ENCODE measurements around the gene MLEC.
"Not testable (repeated sequence)": the region's sequence is repeated elsewhere in the genome, so short reads cannot be mapped to it uniquely, and the experiment has no call there.

Gene MLEC

DNA sequence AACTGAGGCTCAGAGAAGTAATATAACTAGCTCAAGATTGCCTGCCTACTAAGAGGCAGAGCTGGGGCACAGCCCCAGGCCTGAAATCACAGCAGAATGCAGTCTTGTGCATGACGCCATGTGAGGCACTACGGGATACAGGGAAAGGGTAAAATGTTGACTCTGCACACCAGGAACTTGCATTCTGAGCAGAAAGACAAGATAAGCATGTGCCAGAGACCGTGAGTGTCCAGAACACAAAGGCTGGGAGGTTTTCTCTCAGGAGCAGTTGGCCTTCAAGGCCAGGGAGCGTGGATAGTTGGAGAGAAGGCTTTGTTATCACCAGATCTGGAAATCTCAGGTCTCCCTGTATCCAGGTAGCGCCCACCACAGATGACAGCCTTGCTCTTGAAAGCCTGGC, 23.2 kb upstream of the MLEC start:
- DNase-seq: no peak

DNA sequence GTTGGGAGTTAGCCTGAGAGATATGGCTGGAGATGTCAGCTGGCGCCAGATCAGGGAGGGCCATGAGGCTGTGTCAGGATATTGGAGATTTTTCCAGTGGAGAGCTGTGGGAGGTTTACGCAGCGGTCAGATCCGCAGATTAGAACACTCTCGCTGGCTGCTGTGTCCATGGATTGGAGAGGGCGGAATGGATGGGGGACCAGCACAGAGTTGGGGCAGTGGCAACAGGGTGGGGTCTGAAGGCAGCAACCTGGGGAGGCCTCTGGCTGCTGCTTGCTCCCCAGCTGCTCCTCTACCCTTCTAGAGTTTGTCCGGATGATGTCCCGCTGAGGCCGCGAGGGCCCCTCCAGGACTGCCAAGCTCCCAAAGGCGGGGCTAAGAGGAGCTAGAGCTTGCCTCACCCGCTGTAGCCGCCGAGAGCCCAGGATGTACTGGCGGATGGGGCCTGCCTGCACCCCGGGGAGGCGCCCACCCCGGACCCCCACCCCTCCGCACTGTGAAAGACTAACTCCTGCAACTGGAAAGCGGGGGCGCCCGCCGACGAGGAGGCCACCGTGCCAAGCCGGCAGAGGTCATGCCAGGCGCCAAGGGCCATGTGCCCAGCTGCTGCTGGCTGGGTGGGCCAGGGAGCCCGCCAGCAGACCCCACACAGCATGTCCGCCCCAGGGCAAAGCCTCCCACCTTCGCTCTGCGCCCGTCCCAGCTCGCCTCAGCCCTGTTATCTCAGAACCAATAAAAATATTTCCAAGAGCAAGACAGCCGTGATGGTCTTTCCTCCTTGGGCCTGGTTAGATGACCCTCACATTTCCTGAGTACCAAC, 20.2 kb upstream of the MLEC start:
- DNase-seq: no peak

DNA sequence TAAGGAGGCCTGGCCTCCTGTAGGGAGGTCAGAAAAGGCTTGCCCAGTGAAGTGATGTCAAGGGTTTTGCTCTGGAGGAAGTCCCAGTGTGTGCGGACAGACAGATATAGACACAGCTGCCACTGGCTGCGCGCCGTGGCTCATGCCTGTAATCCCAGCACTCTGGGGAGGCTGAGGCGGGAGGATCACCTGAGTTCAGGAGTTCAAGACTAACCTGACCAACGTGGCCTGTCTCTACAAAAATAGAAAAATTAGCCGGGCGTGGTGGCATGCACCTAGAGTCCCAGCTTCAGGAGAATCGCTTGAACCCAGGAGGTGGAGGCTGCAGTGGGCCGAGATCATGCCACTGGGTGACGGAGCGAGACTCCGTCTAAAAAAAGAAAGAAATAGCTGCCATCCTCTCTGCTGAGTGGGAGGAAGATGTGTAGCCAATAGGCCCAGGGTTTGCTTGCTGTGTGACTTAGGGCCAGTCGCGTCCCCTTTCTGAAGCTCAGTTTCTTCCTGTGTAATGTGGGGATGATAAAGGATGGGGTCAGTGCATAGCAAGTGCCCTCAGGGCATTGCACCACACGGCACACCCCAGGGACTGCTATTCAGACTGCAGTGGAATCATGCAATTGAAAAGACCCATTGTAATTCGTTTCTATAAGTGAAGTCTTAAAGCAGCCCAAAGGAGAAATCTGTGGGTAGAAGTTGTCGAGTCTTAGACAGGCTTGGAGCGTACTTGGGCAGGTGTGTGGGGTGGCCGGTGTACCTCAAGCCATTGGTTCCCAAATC, 18.7 kb upstream of the MLEC start:
- DNase-seq: no peak

DNA sequence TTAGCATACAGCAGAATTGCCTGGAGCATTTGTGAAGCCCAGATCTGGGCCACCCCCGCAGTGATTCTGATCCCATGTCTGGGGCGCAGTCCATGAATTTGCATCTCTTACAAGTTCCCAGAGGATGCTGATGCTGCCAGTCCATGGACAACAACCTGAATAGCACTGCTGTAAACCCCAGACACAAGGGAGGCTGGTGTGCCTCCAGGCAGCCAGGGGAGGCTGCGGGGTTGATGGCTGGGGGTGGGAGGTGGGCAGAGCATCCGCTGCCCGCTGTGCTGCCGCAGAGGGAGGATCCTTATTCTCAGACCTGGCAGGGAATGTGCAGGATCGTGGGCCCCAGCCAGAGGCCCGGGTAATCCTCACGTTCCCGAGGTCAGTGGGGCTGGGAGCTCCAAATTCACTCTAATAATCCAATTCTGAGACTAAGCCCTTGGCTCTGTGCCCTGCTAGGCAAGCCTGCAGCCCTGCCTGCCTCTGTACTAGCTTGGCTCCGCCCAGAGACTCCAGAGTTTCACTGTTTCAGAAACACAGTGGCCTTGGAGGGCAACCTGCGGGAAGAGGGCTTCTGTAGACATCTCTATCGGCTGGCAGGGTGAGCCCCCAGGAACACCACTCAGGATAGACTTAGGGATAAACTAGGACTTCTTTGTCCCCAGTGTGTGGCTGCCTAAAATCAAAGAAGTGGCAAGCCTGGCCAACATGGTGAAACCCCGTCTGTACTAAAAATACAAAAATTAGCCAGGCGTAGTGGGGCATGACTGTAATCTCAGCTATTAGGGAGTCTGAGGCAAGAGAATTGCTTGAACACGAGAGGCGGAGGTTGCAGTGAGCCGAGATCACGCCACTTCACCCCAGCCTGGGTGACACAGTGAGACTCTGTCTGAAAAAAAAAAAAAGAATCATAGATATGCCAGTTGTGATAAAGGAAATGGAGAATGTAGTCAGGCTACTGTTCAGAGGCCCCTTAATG, 17.8 kb upstream of the MLEC start:
- no peak for DNase-seq

DNA sequence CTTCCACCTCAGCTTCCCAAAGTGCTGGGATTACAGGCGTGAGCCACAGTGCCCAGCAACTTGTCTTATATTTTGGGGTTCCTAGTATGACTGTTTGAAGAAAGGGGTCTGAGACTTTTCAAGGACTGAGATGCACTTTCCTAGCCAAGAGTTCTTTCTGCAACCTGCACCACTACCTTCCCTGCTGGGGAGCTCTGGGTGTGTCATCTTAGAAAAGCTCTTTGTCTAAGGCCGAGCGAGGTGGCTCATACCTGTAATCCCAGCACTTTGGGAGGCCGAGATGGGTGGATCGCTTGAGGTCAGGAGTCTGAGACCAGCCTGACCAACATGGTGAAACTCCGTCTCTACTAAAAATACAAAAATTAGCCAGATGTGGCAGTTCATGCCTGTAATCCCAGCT, 16.7 kb upstream of the MLEC start:
- DNase-seq: not testable (repeated sequence)

DNA sequence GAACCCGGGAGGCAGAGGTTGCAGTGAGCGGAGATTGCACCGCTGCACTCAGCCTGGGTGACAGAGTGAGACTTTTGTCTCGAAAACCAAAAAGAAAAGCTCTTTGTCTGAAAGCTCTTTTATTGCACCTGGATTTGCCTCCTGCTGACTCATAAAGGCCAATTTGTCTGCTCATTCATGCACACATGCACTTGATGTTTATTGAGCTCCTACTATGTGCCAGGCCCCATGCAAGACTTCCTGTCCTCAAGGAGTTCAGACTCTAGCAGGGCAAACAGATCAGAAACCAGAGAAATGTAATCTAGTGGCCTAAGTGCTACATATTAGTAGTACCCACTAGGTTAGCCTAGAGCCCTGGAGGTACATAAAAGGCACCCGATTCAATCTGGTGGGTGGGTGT, 16.3 kb upstream of the MLEC start:
- no peak for DNase-seq

DNA sequence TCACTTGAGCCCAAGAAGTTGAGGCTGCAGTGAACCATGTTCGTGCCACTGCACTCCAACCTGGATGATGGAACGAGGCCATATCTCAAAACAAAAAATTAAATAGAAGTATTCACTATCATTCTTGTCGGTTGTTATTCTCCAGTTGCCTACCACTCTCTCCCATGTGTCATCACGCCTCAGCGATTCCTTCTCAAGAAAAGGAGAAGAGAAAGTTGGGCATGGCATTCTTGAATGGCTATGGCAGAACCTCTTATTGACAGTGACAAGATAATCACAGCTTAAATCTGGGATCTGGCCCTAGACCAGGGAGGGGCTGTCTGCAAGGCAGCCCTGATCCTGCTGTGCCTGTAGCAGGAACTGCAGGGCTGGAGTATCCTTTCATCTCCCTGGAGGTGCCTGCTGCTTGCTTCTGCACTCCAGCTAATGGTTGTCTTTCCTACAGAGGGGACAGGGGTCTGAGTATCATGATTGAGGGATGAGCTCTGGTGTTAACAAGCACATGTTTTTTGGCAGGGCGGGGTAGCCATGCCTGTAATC, 12.8 kb upstream of the MLEC start:
- DNase-seq: no peak

DNA sequence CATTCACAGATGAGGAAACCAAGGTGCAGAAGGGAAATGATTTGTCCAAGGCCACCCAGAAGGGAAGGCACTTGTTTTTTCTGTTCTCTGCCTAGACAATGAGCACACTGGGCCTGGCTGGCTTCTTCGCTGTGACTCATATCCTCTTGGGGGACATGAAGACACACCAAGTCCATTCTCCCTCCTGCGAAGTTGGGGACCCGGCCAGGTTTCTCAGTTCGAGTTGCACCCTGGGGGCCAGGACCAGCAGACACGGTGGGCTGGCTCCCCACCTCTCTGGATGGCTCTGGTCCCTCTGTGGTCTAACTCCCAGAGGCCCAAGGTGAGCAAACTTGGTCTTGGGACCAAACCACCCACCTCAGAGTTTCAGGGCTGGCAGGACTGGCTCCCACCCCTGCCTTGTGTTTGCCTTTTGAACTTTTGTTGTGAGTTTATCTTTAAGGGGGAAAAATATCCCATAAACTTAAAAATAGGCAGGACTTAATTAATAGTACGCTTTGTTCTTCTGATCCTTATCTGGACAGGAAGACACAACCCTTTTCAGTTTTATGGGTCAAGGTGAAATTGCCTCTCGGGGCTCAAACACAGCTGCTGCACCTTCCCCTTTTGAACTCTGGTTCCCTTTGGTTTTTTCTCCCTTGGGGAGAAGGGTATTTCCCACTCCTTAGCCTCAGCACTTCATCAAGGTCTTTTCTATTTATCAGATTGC, 9.0 kb upstream of the MLEC start:
- DNase-seq: no peak

DNA sequence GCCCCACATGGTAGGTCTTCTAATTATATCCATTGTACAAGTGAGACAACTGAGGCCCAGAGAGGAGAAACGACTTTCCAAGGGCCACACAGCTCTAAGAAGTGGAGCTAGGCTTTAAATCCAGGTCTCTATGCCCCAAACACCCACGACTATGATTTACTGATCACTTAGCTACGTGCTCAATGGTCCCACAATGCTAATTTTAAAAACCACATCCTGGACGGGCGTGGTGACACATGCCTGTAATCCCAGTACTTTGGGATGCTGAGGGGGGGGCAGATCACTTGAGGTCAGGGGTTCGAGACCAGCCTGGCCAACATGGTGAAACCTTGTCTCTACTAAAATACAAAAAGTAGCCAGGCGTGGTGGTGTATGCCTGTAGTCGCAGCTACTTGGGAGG, 8.4 kb upstream of the MLEC start:
- no peak for DNase-seq

DNA sequence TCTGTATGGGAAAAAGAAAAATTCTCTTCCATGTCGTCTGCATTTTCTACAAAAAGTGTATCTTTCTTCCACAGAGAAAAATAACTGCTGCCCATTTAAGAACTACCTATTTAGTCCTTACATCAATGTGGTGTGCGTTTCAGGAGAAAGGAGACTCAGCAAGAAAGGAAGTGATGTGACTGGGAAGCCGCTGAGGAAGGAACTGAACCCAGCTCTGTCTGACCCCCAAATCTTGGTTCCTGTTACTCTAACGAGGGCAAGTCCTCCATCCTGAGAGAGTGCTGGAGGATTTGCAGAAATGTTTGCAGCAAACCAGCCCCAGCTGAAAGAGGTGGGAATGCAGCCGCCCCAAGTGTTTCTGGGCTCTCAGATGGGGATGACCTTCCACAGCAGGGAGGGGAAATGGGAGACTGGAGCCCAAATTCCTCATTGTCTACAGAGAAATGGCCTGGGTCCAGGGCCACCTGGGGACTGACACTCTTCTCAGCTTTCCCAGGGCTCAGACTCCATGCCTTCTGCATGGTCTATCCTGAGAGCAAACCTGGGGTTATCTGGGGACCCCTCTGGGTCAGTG, 6.7 kb upstream of the MLEC start:
- DNase-seq: no peak

DNA sequence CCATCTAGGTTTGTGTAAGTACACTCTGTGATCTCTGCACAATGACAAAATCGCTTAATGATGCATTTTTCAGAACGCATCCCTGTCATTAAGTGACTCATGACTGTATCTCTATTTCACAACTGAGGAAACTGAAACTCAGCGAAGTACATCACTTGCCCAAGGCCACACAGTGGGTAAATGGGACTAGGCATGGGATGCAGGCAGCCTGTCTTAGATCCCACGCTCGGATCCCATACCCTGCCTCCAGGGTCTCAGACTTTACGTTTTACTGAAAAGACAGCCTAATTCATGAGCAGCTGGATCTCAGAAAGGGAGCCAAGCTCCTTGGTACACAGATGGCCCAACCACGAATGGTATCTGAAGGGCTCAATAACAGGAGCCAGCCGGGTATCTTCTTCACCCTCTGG, 2.4 kb upstream of the MLEC start:
- no peak for DNase-seq

DNA sequence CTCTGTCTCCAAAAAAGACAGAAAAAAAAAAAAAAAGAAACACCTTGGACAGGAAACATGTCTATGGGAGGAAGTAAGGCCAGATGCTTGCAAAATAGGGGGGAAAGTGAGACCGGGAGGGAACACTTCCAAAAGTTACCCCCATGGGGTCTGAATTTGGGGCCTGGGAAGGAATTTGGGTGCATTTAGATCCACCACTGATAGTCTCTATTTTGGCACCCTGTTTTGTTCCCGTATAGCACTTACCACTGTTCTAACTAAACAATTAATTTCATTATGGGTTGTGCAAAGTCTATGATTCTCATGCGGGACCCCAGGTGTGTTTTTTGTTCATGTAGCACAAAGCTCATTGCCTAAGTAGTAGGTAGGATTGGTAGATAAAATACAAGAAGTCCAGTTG, 1.4 kb upstream of the MLEC start:
- no peak for DNase-seq

DNA sequence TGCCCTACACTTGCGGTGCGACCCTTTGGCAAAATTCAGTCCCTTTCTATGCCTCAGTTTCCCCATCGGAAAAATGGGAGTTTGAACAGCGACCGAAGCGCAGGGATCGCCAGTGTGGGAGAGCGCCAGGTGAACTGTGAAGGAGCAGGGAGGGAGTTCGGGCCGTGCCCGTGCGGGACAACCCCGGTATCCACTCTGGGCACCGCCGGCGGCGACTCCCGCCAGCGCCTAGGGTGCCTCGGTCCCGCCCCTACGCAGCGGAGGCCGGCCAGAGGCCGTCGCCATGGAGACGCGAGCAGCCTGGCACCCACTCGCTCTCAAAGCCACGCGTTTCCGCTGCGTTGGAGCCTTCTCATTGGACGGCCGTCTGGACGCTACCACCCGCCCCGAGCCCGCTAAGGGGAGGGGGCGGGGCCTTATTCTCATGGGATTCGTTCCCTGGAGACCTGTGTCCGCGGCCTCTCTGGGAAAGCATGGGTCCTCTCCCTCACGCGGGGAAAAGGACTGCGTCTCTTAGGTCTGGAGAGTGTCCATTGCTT, 729 bp upstream of the MLEC start:
- DNase-seq: peak; percentile 91

DNA sequence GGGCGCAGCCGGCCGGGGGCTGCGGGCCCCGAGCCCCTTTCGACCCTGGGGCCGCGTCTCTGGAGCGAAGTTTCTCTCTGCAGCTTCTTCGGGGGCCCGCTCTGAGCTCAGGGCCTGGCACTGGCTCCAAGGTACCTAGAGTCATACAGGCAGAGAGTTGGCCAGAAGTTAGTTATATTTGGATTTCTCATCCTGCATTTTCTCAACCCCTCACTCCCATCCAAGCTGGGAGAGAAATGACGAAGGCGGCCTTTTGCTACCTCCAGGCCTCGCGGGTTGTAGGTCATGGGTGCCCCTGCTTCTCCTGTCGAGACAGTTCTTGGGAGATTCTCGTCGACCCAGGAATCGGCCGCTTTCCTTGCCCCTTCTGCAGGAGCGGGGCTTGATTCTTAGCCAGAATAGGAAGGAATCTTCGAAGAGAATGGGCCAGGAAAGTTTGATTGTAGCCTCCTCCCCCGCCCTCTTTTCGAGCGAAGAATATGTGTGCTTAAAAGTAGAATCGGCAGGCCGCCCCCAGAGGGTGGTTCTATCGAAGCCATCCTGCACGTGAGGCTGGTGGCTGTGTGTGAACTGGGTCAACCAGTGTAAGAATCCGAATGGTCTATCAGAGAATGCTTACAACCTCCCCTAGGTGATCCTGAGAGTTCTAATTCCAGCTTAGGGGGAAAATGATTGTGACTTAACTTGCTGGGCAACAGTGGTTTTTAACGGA, 785 bp downstream of the MLEC start:
- no peak for DNase-seq

DNA sequence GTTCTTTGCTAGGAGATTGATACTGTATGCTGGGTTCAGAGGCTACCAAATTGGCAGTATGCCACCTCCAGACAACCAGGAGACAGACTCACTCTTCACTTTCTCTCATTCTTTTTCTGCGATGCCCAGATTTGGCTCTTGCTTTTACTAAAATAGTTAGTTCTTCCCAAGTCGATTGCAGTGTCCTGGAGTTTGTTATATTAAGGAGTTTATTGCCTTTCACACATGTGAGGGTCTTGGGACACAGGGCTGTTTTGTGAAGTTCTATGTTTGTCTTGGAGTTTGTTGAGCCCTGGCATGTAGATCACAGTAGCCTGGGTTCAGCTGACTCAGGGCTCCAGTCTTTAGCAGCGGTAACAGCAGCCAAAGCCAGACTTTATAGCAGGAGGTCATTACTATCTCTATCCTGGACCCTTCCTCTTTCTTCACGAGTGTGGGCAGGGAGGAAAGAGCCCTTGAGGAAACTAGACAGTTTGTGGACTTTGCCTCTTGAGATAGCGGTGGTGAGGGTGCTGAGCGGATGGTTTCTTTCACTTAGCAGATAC, 1.6 kb downstream of the MLEC start:
- no peak for DNase-seq

DNA sequence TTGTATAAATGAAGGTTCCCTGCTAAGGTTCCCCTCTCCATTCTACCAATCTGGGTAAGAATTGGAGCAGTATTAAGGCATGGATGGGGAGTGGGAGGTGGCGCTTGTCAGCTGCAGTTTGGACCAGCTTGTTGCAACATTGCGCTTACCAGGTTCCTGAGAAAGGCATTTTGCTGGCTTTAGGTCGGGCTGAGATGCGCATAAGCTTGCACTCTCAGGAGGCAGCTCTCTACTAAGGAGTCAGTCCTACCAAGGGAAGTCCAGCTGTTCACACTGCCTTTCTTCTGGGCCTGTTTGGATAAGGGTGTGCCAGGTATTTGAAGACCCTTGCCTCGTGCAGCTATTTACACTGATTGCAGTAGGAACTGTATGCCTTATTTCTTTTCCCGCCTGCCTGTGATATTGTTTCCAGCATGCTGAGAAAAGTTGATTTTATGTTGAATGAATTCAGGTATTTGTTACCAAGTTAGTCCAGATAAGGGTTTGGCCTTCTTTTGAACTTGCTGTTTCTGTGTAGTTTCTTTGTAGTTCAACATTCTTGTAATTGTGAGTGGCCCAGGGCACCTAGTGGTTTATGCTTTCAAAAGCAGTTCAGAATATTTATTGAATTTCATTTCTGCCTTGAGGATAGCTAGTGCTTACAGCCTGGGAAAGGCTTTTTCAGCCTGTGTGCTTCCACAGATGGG, 2.6 kb downstream of the MLEC start:
- no peak for DNase-seq

DNA sequence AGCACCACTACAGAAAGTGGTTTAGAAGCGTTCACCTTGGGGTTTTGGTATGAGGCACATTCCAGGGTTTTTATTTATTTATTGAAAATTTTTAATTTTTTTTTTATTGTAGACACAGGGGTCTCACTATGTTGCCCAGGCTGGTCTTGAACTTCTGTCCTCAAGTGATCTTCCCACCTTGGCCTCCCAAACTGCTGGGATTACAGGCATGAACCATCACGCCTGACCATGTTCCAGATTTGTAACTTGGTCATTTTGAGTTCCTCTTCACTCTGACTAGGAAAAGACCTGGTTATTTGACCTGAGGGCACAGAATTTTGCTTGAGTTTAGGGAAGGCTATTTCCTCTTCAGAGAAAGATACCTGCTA, 3.1 kb downstream of the MLEC start:
- DNase-seq: no peak

DNA sequence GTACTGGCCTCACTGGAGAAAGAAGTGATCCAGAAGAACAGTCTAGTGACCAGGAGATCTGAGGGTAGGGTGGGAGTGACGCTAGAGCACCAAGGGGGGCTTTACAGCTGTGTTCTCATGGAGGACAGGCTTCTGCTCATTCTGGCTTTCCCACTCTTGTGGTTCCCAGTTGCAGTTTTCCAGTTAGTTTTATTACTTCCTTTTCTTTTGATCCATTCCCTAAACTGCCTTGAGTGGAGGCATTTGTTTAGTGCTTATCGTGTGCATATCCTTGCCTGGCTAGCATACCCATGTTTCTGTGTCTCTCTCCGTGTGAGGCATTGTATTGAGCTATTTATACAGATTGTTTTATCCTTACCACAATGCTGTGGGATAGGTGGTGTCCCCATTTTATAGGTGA, 4.0 kb downstream of the MLEC start:
- DNase-seq: no peak

DNA sequence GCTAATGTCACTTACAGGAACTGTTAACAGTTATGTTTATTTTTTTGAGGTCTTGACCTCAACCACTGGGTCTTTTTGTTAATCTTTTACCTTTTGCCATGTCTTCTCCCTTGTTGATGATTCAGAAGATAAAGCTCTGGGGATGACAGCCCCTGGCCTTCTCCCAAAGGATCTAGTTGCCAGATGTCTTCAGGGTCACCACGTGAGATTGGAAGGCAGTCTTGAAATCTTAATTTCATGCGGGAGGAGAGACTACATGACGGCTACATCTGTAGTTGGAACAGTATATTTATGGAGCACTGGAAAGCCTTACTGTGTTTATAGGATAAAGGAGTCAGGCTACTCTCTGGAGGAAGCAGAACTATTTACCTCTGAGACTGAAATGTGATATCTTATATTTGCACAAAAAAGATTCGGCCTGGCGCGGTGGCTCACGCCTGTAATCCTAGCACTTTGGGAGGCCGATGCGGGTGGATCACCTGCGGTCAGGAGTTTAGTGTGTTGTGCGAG, 5.6 kb downstream of the MLEC start:
- DNase-seq: no peak

DNA sequence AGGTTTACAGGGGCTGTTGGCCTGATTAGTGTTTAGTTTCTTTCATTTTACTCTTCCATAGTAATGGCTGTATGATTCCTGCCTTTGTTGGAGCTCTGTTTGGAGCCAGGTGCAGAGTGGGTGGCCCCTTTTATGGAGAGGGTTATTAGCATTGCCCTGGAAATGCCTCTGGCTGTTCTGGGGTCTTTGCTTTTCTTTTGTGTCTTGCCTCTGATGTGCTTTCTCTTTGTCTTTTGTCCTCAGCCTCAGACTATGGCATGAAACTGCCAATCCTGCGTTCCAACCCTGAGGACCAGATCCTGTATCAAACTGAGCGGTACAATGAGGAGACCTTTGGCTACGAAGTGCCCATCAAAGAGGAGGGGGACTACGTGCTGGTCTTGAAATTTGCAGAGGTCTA, 6.9 kb downstream of the MLEC start:
- no peak for DNase-seq
